ENCODE data around the gene MRI1.
A peak's percentile ranks its signal among the peaks of the same experiment; 100 is the strongest.
"Not testable (repeated sequence)": the region's sequence is repeated elsewhere in the genome, so short reads cannot be mapped to it uniquely, and the experiment has no call there.

Gene MRI1

DNA sequence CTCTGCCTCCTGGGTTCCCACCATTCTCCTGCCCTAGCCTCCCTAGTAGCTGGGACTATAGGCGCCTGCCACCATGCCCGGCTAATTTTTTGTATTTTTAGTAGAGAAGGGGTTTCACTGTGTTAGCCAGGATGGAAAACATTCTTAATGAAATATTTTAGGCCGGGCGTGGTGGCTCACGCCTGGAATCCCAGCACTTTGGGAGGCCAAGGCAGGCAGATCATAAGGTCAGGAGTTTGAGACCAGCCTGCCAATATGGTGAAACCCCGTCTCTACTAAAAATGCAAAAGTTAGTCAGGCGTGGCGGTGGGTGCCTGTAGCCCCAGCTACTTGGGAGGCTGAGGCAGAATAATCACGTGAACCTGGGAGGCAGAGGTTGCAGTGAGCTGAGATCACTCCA is 29.0 kb downstream of the MRI1 start:
- not testable (repeated sequence) for H2BK5ac ChIP-seq (ENCODE audit: low read depth, low read length, poor library complexity, severe bottlenecking); H3K79me1 ChIP-seq (replicated peaks; ENCODE audit: low read length, poor library complexity, severe bottlenecking); DNase-seq; H3K4ac ChIP-seq (ENCODE audit: low read depth in 1 of 2, low read length in 2 of 2); H3K4me3 ChIP-seq (ENCODE audit: insufficient read depth in 1 of 2, low read depth in 1 of 2, low read length in 2 of 2); H3K14ac ChIP-seq (ENCODE audit: low read length in 2 of 2); H2AFZ ChIP-seq (ENCODE audit: low read depth, low read length); H3K27ac ChIP-seq (ENCODE audit: low read length, poor library complexity, severe bottlenecking); H2AK5ac ChIP-seq (ENCODE audit: low read length, severe bottlenecking); H2BK12ac ChIP-seq (ENCODE audit: low read length in 2 of 2); H3K23ac ChIP-seq (ENCODE audit: low read length in 2 of 2); H3K18ac ChIP-seq (ENCODE audit: low read depth in 1 of 2, low read length in 2 of 2); H4K8ac ChIP-seq (ENCODE audit: low read length); H2BK120ac ChIP-seq (ENCODE audit: low read depth, low read length); H4K91ac ChIP-seq (ENCODE audit: low read length); H2BK15ac ChIP-seq (ENCODE audit: low read depth, poor library complexity, severe bottlenecking); H3K27me3 ChIP-seq (ENCODE audit: control insufficient read depth in 1 of 2, insufficient read depth in 1 of 2, low read length in 2 of 2); H3K36me3 ChIP-seq (ENCODE audit: control insufficient read depth in 1 of 2, insufficient read depth in 2 of 2, low read depth in 1 of 2, low read length in 2 of 2); H3K4me2 ChIP-seq (ENCODE audit: low read length, poor library complexity, severe bottlenecking); H3K9me3 ChIP-seq (ENCODE audit: control insufficient read depth, low read length)
- WGBS = 92% methylated on average over 9 of the region's 9 CpGs
- Histone ChIP-seq H3K4me1 (ENCODE audit: control insufficient read depth, insufficient read depth, low read depth, low read length) (peaks cover 13% of the 10 kb centered on the region), H3K9ac (ENCODE audit: low read length) (peak overlapping the region; percentile 98)

DNA sequence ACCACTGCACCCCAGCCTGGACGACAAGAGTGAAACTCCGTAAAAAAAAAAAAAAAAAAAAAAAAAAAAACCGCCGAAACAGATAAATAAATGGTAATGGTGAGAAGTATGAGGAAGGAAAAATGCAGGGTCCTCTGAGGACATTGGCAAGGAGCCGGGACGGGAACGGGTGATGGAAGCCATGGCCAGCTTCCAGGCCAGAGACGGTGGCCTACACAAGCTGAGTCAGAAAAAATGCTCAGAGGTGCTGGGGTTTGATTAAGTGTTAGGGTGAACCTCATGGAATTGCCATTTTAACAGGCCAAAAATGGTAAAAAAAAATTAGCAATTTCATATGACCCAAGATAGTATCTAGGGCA is 30.1 kb downstream of the MRI1 start:
- Histone ChIP-seq H3K27me3 (ENCODE audit: control insufficient read depth in 1 of 2, insufficient read depth in 1 of 2, low read length in 2 of 2) (no peaks in the 10 kb centered on the region), H4K8ac (ENCODE audit: low read length) (no peak overlapping the region), H3K4me3 (ENCODE audit: insufficient read depth in 1 of 2, low read depth in 1 of 2, low read length in 2 of 2) (peak overlapping the region; percentile 94 to 95), H2AK5ac (ENCODE audit: low read length, severe bottlenecking) (no peak overlapping the region), H3K23ac (ENCODE audit: low read length in 2 of 2) (no peak overlapping the region), H3K4me1 (ENCODE audit: control insufficient read depth, insufficient read depth, low read depth, low read length) (peaks cover 10% of the 10 kb centered on the region), H3K9me3 (ENCODE audit: control insufficient read depth, low read length) (no peaks in the 10 kb centered on the region), H3K79me1 (replicated peaks; ENCODE audit: low read length, poor library complexity, severe bottlenecking) (peaks cover 12% of the 10 kb centered on the region), H3K18ac (ENCODE audit: low read depth in 1 of 2, low read length in 2 of 2) (peak overlapping the region; percentile 83 to 94), H3K4ac (ENCODE audit: low read depth in 1 of 2, low read length in 2 of 2) (peak overlapping the region in 1 of 2 experiments; percentile 75), H2BK15ac (ENCODE audit: low read depth, poor library complexity, severe bottlenecking) (peak overlapping the region; percentile 77), H3K9ac (ENCODE audit: low read length) (peak overlapping the region; percentile 98), H3K27ac (ENCODE audit: low read length, poor library complexity, severe bottlenecking) (peak overlapping the region; percentile 76), H2BK120ac (ENCODE audit: low read depth, low read length) (peak overlapping the region; percentile 79), H3K36me3 (ENCODE audit: control insufficient read depth in 1 of 2, insufficient read depth in 2 of 2, low read depth in 1 of 2, low read length in 2 of 2) (peaks cover 0 to 5% of the 10 kb centered on the region in 2 experiments), H2AFZ (ENCODE audit: low read depth, low read length) (no peak overlapping the region), H3K14ac (ENCODE audit: low read length in 2 of 2) (no peak overlapping the region), H3K4me2 (ENCODE audit: low read length, poor library complexity, severe bottlenecking) (peak overlapping the region; percentile 80), H4K91ac (ENCODE audit: low read length) (no peak overlapping the region), H2BK5ac (ENCODE audit: low read depth, low read length, poor library complexity, severe bottlenecking) (no peak overlapping the region), H2BK12ac (ENCODE audit: low read length in 2 of 2) (peak overlapping the region in 1 of 2 experiments; percentile 50)
- DNase-seq = peak; percentile 94
- WGBS = 49% methylated on average over 8 of the region's 8 CpGs

GRCh38 chr19:13794757-13795589 is 30.7 kb downstream of the MRI1 start, which contains the start of gene ZSWIM4:
TSS of gene ZSWIM4 (plus strand) at chr19:13795443. CDS start at chr19:13795649, 206 bp downstream.
- peak; percentile 100 for DNase-seq
- peak within 1 kb of the TSS; percentile 50 to 60 for H2BK12ac ChIP-seq (ENCODE audit: low read length in 2 of 2)
- H3K18ac ChIP-seq (ENCODE audit: low read depth in 1 of 2, low read length in 2 of 2) = peak within 1 kb of the TSS; percentile 94 to 98
- H2BK15ac ChIP-seq (ENCODE audit: low read depth, poor library complexity, severe bottlenecking) = peak within 1 kb of the TSS; percentile 100
- 4% methylated on average over 48 of the region's 71 CpGs for WGBS
- no peaks in the 10 kb centered on the region for H3K27me3 ChIP-seq (ENCODE audit: control insufficient read depth in 1 of 2, insufficient read depth in 1 of 2, low read length in 2 of 2)
- H2BK120ac ChIP-seq (ENCODE audit: low read depth, low read length) = peak within 1 kb of the TSS; percentile 83
- H4K91ac ChIP-seq (ENCODE audit: low read length) = peak within 1 kb of the TSS; percentile 96
- H3K79me1 ChIP-seq (replicated peaks; ENCODE audit: low read length, poor library complexity, severe bottlenecking) = peaks cover 15% of the 10 kb centered on the region
- peak within 1 kb of the TSS; percentile 98 for H3K9ac ChIP-seq (ENCODE audit: low read length)
- peak within 1 kb of the TSS in 1 of 2 experiments; percentile 81 for H3K14ac ChIP-seq (ENCODE audit: low read length in 2 of 2)
- H3K27ac ChIP-seq (ENCODE audit: low read length, poor library complexity, severe bottlenecking) = peak within 1 kb of the TSS; percentile 76
- peak within 1 kb of the TSS; percentile 94 to 95 for H3K4me3 ChIP-seq (ENCODE audit: insufficient read depth in 1 of 2, low read depth in 1 of 2, low read length in 2 of 2)
- H2AFZ ChIP-seq (ENCODE audit: low read depth, low read length) = no peak within 1 kb of the TSS
- H4K8ac ChIP-seq (ENCODE audit: low read length) = peak within 1 kb of the TSS; percentile 97
- peak within 1 kb of the TSS; percentile 44 for H2AK5ac ChIP-seq (ENCODE audit: low read length, severe bottlenecking)
- peaks cover 0 to 11% of the 10 kb centered on the region in 2 experiments for H3K36me3 ChIP-seq (ENCODE audit: control insufficient read depth in 1 of 2, insufficient read depth in 2 of 2, low read depth in 1 of 2, low read length in 2 of 2)
- H3K23ac ChIP-seq (ENCODE audit: low read length in 2 of 2) = peak within 1 kb of the TSS in 1 of 2 experiments; percentile 53
- peaks cover 12% of the 10 kb centered on the region for H3K4me1 ChIP-seq (ENCODE audit: control insufficient read depth, insufficient read depth, low read depth, low read length)
- H3K9me3 ChIP-seq (ENCODE audit: control insufficient read depth, low read length) = no peaks in the 10 kb centered on the region
- H3K4ac ChIP-seq (ENCODE audit: low read depth in 1 of 2, low read length in 2 of 2) = peak within 1 kb of the TSS; percentile 75 to 96
- H2BK5ac ChIP-seq (ENCODE audit: low read depth, low read length, poor library complexity, severe bottlenecking) = peak within 1 kb of the TSS; percentile 90
- peak within 1 kb of the TSS; percentile 89 for H3K4me2 ChIP-seq (ENCODE audit: low read length, poor library complexity, severe bottlenecking)

DNA sequence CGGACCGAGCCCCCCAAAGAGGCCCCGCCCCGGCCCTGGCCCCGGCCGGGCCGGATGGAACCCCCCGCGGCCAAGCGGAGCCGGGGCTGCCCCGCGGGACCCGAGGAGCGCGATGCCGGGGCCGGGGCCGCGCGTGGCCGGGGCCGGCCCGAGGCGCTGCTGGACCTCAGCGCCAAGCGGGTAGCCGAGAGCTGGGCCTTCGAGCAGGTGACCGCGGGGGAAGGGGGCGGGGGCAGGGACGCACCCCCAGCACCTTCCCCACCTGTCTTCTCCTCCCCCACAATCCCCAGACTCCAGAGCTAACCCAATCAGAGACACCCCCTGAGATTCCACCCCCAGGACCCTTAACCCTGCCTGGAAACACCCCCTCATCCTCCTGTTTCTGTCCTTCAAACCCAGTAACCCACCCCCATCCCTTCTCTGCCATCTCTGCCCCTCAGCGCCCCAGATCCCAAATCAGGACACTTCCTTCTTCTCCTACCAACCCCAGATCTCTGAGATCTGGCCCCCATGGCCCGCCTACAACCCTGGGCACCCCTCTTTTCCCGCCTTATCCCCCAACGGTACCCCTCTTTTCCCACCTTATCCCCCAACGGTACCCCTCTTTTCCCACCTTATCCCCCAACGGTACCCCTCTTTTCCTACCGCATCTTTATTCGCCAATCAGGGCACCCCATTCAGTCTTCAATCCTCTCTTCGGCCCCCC is 31.4 kb downstream of the MRI1 start:
- no peak overlapping the region for H2AFZ ChIP-seq (ENCODE audit: low read depth, low read length)
- peak overlapping the region; percentile 66 for H3K27ac ChIP-seq (ENCODE audit: low read length, poor library complexity, severe bottlenecking)
- H3K79me1 ChIP-seq (replicated peaks; ENCODE audit: low read length, poor library complexity, severe bottlenecking) = peaks cover 15% of the 10 kb centered on the region
- peak overlapping the region; percentile 46 to 79 for H3K4ac ChIP-seq (ENCODE audit: low read depth in 1 of 2, low read length in 2 of 2)
- H3K4me1 ChIP-seq (ENCODE audit: control insufficient read depth, insufficient read depth, low read depth, low read length) = peaks cover 12% of the 10 kb centered on the region
- peak overlapping the region in 1 of 2 experiments; percentile 38 for H2BK12ac ChIP-seq (ENCODE audit: low read length in 2 of 2)
- H3K27me3 ChIP-seq (ENCODE audit: control insufficient read depth in 1 of 2, insufficient read depth in 1 of 2, low read length in 2 of 2) = no peaks in the 10 kb centered on the region
- no peak for DNase-seq
- peak overlapping the region; percentile 87 to 90 for H3K4me3 ChIP-seq (ENCODE audit: insufficient read depth in 1 of 2, low read depth in 1 of 2, low read length in 2 of 2)
- peak overlapping the region; percentile 88 for H2BK5ac ChIP-seq (ENCODE audit: low read depth, low read length, poor library complexity, severe bottlenecking)
- peak overlapping the region; percentile 78 for H4K91ac ChIP-seq (ENCODE audit: low read length)
- peak overlapping the region; percentile 89 for H3K4me2 ChIP-seq (ENCODE audit: low read length, poor library complexity, severe bottlenecking)
- H2AK5ac ChIP-seq (ENCODE audit: low read length, severe bottlenecking) = peak overlapping the region; percentile 26
- H3K14ac ChIP-seq (ENCODE audit: low read length in 2 of 2) = peak overlapping the region in 1 of 2 experiments; percentile 81
- peak overlapping the region; percentile 91 for H3K9ac ChIP-seq (ENCODE audit: low read length)
- H2BK120ac ChIP-seq (ENCODE audit: low read depth, low read length) = peak overlapping the region; percentile 83
- peaks cover 2 to 15% of the 10 kb centered on the region in 2 experiments for H3K36me3 ChIP-seq (ENCODE audit: control insufficient read depth in 1 of 2, insufficient read depth in 2 of 2, low read depth in 1 of 2, low read length in 2 of 2)
- peak overlapping the region; percentile 100 for H2BK15ac ChIP-seq (ENCODE audit: low read depth, poor library complexity, severe bottlenecking)
- 6% methylated on average over 16 of the region's 42 CpGs for WGBS
- peak overlapping the region; percentile 61 for H4K8ac ChIP-seq (ENCODE audit: low read length)
- H3K23ac ChIP-seq (ENCODE audit: low read length in 2 of 2) = peak overlapping the region in 1 of 2 experiments; percentile 53
- H3K9me3 ChIP-seq (ENCODE audit: control insufficient read depth, low read length) = no peaks in the 10 kb centered on the region
- H3K18ac ChIP-seq (ENCODE audit: low read depth in 1 of 2, low read length in 2 of 2) = peak overlapping the region; percentile 71 to 98
